ENCODE measurements around the gene SLC39A13. TPM values are rescaled to one million over a fixed set of nuclear protein-coding genes. Genes with fewer than 3 reads are reported as not detected.

The SLC39A13 gene
- total RNA-seq, 1 experiment from 2014 or later = 29.2 TPM

- Histone ChIP-seq H2BK12ac (ENCODE audit: insufficient read length, low read depth, low read length) (no peak overlapping the region), H3K9ac (ENCODE audit: extremely low read depth, insufficient read length, low read length) (no peak overlapping the region), H3K27me3 (ENCODE audit: insufficient read depth, low read length) (no peaks in the 10 kb centered on the region), H2AFZ (ENCODE audit: low read length) (no peak overlapping the region), H3T11ph (ENCODE audit: low read length) (no peak overlapping the region), H3K79me2 (ENCODE audit: insufficient read depth, low read length) (no peaks in the 10 kb centered on the region), H3K23ac (ENCODE audit: insufficient read length, low read depth, low read length) (no peak overlapping the region), H2BK20ac (ENCODE audit: low read depth, low read length, poor library complexity, severe bottlenecking) (no peak overlapping the region), H2BK5ac (ENCODE audit: insufficient read length, low read length) (no peak overlapping the region), H2BK120ac (ENCODE audit: low read depth, low read length, poor library complexity, severe bottlenecking) (no peak overlapping the region), H4K8ac (replicated peaks; ENCODE audit: insufficient read length, low read depth, low read length) (no peak overlapping the region), H3K27ac (ENCODE audit: insufficient read length, low read depth, low read length) (no peak overlapping the region), H2AK5ac (ENCODE audit: insufficient read length, low read length) (no peak overlapping the region), H3K79me1 (ENCODE audit: insufficient read depth, low read depth, low read length, poor library complexity, severe bottlenecking) (no peaks in the 10 kb centered on the region), H3K23me2 (ENCODE audit: insufficient read length, low read depth, low read length, poor library complexity, severe bottlenecking) (no peaks in the 10 kb centered on the region), H3K4ac (ENCODE audit: low read depth, low read length) (no peak overlapping the region), H4K5ac (ENCODE audit: insufficient read length, low read depth, low read length) (no peak overlapping the region), H3K14ac (ENCODE audit: insufficient read depth, low read length) (no peak overlapping the region), H3K9me3 (ENCODE audit: control insufficient read depth, low read depth, low read length) (no peaks in the 10 kb centered on the region), H3K56ac (ENCODE audit: insufficient read length, low read depth, low read length) (no peak overlapping the region), H3K4me1 (ENCODE audit: insufficient read depth, low read length) (no peaks in the 10 kb centered on the region), H4K91ac (ENCODE audit: insufficient read length, low read depth, low read length) (no peak overlapping the region), H2BK15ac (ENCODE audit: low read depth, low read length) (no peak overlapping the region), H3K4me2 (ENCODE audit: insufficient read depth, insufficient read length, low read length) (no peak overlapping the region), H3K18ac (ENCODE audit: insufficient read length, low read depth, low read length) (no peak overlapping the region), H4K20me1 (ENCODE audit: control insufficient read depth, insufficient read depth, insufficient read length) (no peaks in the 10 kb centered on the region)
- DNase-seq = no peak
- H3K36me3 Mint-ChIP-seq (ENCODE audit: insufficient read depth in 1 of 3, low read depth in 3 of 3) = no peaks in the 10 kb centered on the region
- 100% methylated on average over 1 of the region's 2 CpGs for WGBS (ENCODE audit: extremely low coverage, insufficient read length, low lambda C conversion rate)
- no peak overlapping the region for H3K4me3 Mint-ChIP-seq
- H3K27me3 Mint-ChIP-seq (ENCODE audit: low read depth) = peaks cover 5% of the 10 kb centered on the region
- H3K27ac Mint-ChIP-seq = no peak overlapping the region
- no peaks in the 10 kb centered on the region for H3K9me3 Mint-ChIP-seq
- H3K4me1 Mint-ChIP-seq = peaks cover 3 to 4% of the 10 kb centered on the region in 2 experiments; a peak in 3 of 4 replicates
- no peak for TF ChIP-seq CTCF (conservative IDR thresholded peaks at IDR 0.05)
These were observed 28.3 kb upstream of the SLC39A13 start for GRCh38 chr11:47380078-47380477.
